DND-41 (cell line): ENCODE data around the gene GRAP2.

Source experiments
- ATAC-seq: fragments of 200-7000 bp; cut with Tn5 transposase; 3 replicates; pipeline ENCODE4 v1.9.1; 2021; ENCODE audit warnings: low read depth; ENCODE audit not compliant: insufficient read depth
- DNase-seq: peaks from one replicate; pipeline ENCODE4 v3.0.0-alpha.2; 2020
- H2AFZ ChIP-seq: 2 replicates; pipeline ENCODE4 v1.6.0; 2012; ENCODE audit warnings: low read depth, low read length
- H3K27ac ChIP-seq: 2 replicates; pipeline ENCODE4 v1.5.1; 2012; ENCODE audit warnings: low read length, inconsistent platforms
- H3K27me3 ChIP-seq: fragments of 200-600 bp; sonication (generic); 2 replicates; pipeline ENCODE4 v1.6.0; 2012; ENCODE audit warnings: low read length, mild to moderate bottlenecking, inconsistent platforms; ENCODE audit not compliant: insufficient read depth, poor library complexity
- H3K36me3 ChIP-seq: 2 replicates; pipeline ENCODE4 v1.5.1; 2012; ENCODE audit warnings: low read length, inconsistent platforms; ENCODE audit not compliant: insufficient read depth
- H3K4me1 ChIP-seq: 2 replicates; pipeline ENCODE4 v1.5.1; 2012; ENCODE audit warnings: mild to moderate bottlenecking, low read length; ENCODE audit not compliant: insufficient read depth
- H3K4me2 ChIP-seq: 2 replicates; pipeline ENCODE4 v1.6.0; 2012; ENCODE audit warnings: mild to moderate bottlenecking, moderate library complexity, low read length, inconsistent platforms; ENCODE audit not compliant: insufficient read depth
- H3K4me3 ChIP-seq, 2 experiments: fragments of 200-600 bp in 1 of 2; shearing (Covaris generic) in 1 of 2; 2 replicates each; pipeline ENCODE4 v1.5.1; 2012 to 2016; ENCODE audit warnings: inconsistent platforms in 2 of 2, low read length in 2 of 2, mild to moderate bottlenecking in 2 of 2, low read depth in 1 of 2, moderate library complexity in 1 of 2
- H3K79me2 ChIP-seq: 2 replicates; pipeline ENCODE4 v1.6.0; 2012; ENCODE audit warnings: low read length, inconsistent platforms; ENCODE audit not compliant: insufficient read depth
- H3K9ac ChIP-seq: 2 replicates; pipeline ENCODE4 v1.6.0; 2012; ENCODE audit warnings: low read depth, mild to moderate bottlenecking, inconsistent platforms, low read length, moderate library complexity
- H3K9me3 ChIP-seq: 2 replicates; pipeline ENCODE4 v1.5.1; 2012; ENCODE audit warnings: low read length, moderate library complexity, mild to moderate bottlenecking, inconsistent platforms; ENCODE audit not compliant: insufficient read depth, severe bottlenecking
- H4K20me1 ChIP-seq: 2 replicates; pipeline ENCODE4 v1.6.0; 2012; ENCODE audit warnings: low read length; ENCODE audit not compliant: insufficient read depth
- CTCF ChIP-seq: IDR thresholded peaks from 2 replicates; pipeline ENCODE4 v1.5.1; 2012; ENCODE audit warnings: borderline replicate concordance, low read length, moderate library complexity, mild to moderate bottlenecking; ENCODE audit not compliant: poor library complexity, severe bottlenecking; ENCODE audit errors: extremely low read depth
- EZH2 ChIP-seq: IDR thresholded peaks from 3 replicates; pipeline ENCODE4 v1.6.1; 2012; ENCODE audit warnings: borderline replicate concordance, low read depth, mild to moderate bottlenecking, moderate library complexity, low read length, inconsistent platforms; ENCODE audit not compliant: severe bottlenecking

The GRAP2 gene

DNA sequence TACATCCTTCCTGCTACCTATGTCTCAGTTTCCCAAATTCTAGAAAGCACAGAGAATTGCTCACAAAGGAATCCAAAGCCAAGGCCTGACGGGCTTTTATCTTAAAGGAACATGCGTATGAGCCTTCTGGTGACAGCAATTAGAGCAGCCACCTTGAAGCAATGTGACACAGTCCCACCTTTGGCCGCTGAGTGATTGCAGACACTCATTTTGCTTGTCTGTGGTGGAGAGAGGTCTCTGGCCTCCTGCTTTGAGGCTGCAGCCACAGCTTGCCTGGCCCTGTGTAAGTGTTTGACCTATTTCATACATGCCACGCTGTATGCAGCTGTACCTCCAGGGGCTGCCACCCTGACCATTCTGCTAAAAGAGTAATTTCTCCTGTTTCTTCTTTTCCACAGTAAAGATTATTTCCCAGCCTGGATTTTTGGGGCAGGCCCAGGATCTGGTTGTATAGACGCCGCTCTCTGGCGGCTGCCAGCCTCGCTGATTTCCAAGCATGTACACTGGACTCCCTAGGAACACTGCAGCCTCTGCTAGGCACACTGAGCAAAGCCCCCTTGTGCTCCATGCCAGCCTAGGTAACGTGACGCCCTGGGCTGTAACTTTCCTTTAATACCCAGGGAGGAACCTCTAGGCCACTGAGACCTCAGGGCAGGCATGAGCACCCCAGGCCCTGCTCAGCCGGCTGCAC lies 58.2 kb downstream of the GRAP2 start:
- H3K27me3 ChIP-seq, result no peaks in the 10 kb centered on the region
- no peaks in the 10 kb centered on the region for H3K9me3 ChIP-seq
- no peak for TF ChIP-seq EZH2
- no peak for TF ChIP-seq CTCF
- H4K20me1 ChIP-seq, result no peaks in the 10 kb centered on the region
- DNase-seq, result no peak
- no peak overlapping the region for H3K4me3 ChIP-seq
- no peak overlapping the region for H3K4me2 ChIP-seq
- no peak for ATAC-seq
- H3K9ac ChIP-seq, result no peak overlapping the region
- H3K79me2 ChIP-seq, result peaks cover 2% of the 10 kb centered on the region
- peak overlapping the region; percentile 58; the same call in 1 of the 2 replicates for H3K27ac ChIP-seq
- peaks cover 23% of the 10 kb centered on the region for H3K4me1 ChIP-seq
- peaks cover 81% of the 10 kb centered on the region for H3K36me3 ChIP-seq
- H2AFZ ChIP-seq, result no peak overlapping the region

GRCh38 chr22:39959640-39960447 lies 59.0 kb downstream of the GRAP2 start, which contains the start of gene TMA7B:
TMA7B (plus strand) TSS chr22:39960397; CDS start chr22:39964375, 3,978 bp downstream.
- Histone ChIP-seq H3K9me3 (no peaks in the 10 kb centered on the region), H4K20me1 (no peaks in the 10 kb centered on the region), H3K4me2 (no peak within 1 kb of the TSS), H2AFZ (no peak within 1 kb of the TSS), H3K9ac (no peak within 1 kb of the TSS), H3K27me3 (no peaks in the 10 kb centered on the region), H3K4me1 (peaks cover 18% of the 10 kb centered on the region), H3K79me2 (no peaks in the 10 kb centered on the region; the same call in 1 of the 2 replicates), H3K27ac (peak within 1 kb of the TSS; percentile 42), H3K36me3 (peaks cover 88% of the 10 kb centered on the region), H3K4me3 (no peak within 1 kb of the TSS)
- DNase-seq, result no peak
- ATAC-seq, result no peak
- TF ChIP-seq CTCF, result no peak
- TF ChIP-seq EZH2, result no peak

GRCh38 chr22:39960791-39961746 lies 60.2 kb downstream of the GRAP2 start:
- peak overlapping the region; percentile 42 for H3K27ac ChIP-seq
- H3K36me3 ChIP-seq, result peaks cover 91% of the 10 kb centered on the region
- no peaks in the 10 kb centered on the region for H3K79me2 ChIP-seq
- H3K9ac ChIP-seq, result no peak overlapping the region
- no peaks in the 10 kb centered on the region for H3K27me3 ChIP-seq
- H3K4me3 ChIP-seq, result no peak overlapping the region
- TF ChIP-seq CTCF (no peak), EZH2 (no peak)
- no peak for DNase-seq
- peaks cover 14% of the 10 kb centered on the region for H3K4me1 ChIP-seq
- no peaks in the 10 kb centered on the region for H4K20me1 ChIP-seq
- no peak for ATAC-seq
- H2AFZ ChIP-seq, result no peak overlapping the region
- H3K9me3 ChIP-seq, result no peaks in the 10 kb centered on the region
- no peak overlapping the region for H3K4me2 ChIP-seq
